ENCODE data around the gene SOCS3.

SOCS3 gene

DNA sequence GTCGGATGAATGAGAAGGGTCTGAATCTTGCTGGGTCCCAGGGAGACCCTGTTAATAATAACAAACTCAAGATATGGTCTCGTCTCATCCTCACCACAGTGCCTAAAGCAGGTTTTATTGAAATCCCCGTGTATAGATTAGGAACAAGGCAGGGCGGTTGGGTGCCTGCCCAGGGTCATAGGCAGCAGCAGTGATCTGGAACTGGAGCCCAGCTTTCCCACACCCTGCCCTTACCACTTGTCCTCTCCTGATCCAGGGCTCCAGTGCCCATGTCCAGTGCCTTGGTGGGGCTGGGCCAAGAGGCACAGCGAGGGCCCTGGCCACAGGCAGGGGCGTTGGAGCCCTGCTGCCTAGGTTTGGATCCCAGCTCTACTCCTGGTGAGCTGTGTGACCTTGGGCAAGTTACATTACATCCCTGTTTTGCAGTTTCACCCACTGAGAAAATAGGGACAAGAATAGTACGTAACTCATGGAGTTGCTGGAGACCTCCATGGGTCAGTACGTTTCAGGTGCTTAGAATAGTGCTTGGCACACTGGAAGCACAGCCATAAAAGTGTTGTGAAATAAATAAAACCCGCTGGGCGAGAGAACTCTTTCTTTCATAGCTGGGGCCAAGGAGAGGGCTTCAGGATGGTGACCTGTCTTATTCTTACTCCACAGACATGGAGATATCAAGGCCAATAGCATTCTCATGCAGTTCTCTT is 13.9 kb downstream of the SOCS3 start:
- TF ChIP-seq EZH2 (optimal IDR thresholded peaks at IDR 0.05; ENCODE audit: low read depth, low read length) (no peak), EZH2phosphoT487 (IDR thresholded peaks at IDR 0.05; ENCODE audit: low read length) (no peak)
- TF ChIP-seq, protein P1, sequence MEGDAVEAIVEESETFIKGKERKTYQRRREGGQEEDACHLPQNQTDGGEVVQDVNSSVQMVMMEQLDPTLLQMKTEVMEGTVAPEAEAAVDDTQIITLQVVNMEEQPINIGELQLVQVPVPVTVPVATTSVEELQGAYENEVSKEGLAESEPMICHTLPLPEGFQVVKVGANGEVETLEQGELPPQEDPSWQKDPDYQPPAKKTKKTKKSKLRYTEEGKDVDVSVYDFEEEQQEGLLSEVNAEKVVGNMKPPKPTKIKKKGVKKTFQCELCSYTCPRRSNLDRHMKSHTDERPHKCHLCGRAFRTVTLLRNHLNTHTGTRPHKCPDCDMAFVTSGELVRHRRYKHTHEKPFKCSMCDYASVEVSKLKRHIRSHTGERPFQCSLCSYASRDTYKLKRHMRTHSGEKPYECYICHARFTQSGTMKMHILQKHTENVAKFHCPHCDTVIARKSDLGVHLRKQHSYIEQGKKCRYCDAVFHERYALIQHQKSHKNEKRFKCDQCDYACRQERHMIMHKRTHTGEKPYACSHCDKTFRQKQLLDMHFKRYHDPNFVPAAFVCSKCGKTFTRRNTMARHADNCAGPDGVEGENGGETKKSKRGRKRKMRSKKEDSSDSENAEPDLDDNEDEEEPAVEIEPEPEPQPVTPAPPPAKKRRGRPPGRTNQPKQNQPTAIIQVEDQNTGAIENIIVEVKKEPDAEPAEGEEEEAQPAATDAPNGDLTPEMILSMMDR (IDR thresholded peaks at IDR 0.05; ENCODE audit: low read length) = no peak
- no peak overlapping the region for H3K9ac ChIP-seq (ENCODE audit: low read length)
- no peak overlapping the region for H3K4me3 ChIP-seq (ENCODE audit: low read length)
- no peak overlapping the region for H2AFZ ChIP-seq (ENCODE audit: low read length)
- no peaks in the 10 kb centered on the region for H3K79me2 ChIP-seq (ENCODE audit: low read length)
- H3K4me1 ChIP-seq (ENCODE audit: low read length) = peaks cover 46% of the 10 kb centered on the region
- peaks cover 7% of the 10 kb centered on the region; the same call in 1 of the 2 replicates for H3F3A ChIP-seq (ENCODE audit: insufficient read depth, low read length)
- H3K36me3 ChIP-seq (replicated peaks; ENCODE audit: insufficient read depth, low read length) = no peaks in the 10 kb centered on the region
- H3K27me3 ChIP-seq (replicated peaks; ENCODE audit: insufficient read depth, low read length) = peaks cover 9% of the 10 kb centered on the region
- no peak overlapping the region for H3K27ac ChIP-seq (ENCODE audit: low read length)
- H3K9me3 ChIP-seq (replicated peaks; ENCODE audit: insufficient read depth, low read length) = no peaks in the 10 kb centered on the region
- H3K4me2 ChIP-seq (ENCODE audit: low read depth, low read length) = no peak overlapping the region
- H3K9me2 ChIP-seq (replicated peaks; ENCODE audit: insufficient read depth, low read length) = no peaks in the 10 kb centered on the region
- DNase-seq = no peak
- H4K20me1 ChIP-seq (ENCODE audit: insufficient read depth, low read length) = no peaks in the 10 kb centered on the region

- no peak for DNase-seq
- peaks cover 17% of the 10 kb centered on the region for H3K27me3 ChIP-seq (replicated peaks; ENCODE audit: insufficient read depth, low read length)
- H3K4me2 ChIP-seq (ENCODE audit: low read depth, low read length) = no peak overlapping the region
- H2AFZ ChIP-seq (ENCODE audit: low read length) = no peak overlapping the region
- H3K79me2 ChIP-seq (ENCODE audit: low read length) = no peaks in the 10 kb centered on the region
- peaks cover 5% of the 10 kb centered on the region; the same call in 1 of the 2 replicates for H3F3A ChIP-seq (ENCODE audit: insufficient read depth, low read length)
- H3K9me2 ChIP-seq (replicated peaks; ENCODE audit: insufficient read depth, low read length) = no peaks in the 10 kb centered on the region
- no peaks in the 10 kb centered on the region for H4K20me1 ChIP-seq (ENCODE audit: insufficient read depth, low read length)
- H3K4me3 ChIP-seq (ENCODE audit: low read length) = no peak overlapping the region
- H3K9me3 ChIP-seq (replicated peaks; ENCODE audit: insufficient read depth, low read length) = no peaks in the 10 kb centered on the region
- H3K4me1 ChIP-seq (ENCODE audit: low read length) = peaks cover 41% of the 10 kb centered on the region
- TF ChIP-seq EZH2phosphoT487 (IDR thresholded peaks at IDR 0.05; ENCODE audit: low read length) = no peak
- TF ChIP-seq, protein P1 (IDR thresholded peaks at IDR 0.05; ENCODE audit: low read length) = no peak
- TF ChIP-seq EZH2 (optimal IDR thresholded peaks at IDR 0.05; ENCODE audit: low read depth, low read length) = no peak
- no peak overlapping the region for H3K27ac ChIP-seq (ENCODE audit: low read length)
- H3K36me3 ChIP-seq (replicated peaks; ENCODE audit: insufficient read depth, low read length) = no peaks in the 10 kb centered on the region
- no peak overlapping the region for H3K9ac ChIP-seq (ENCODE audit: low read length)
These were observed 14.7 kb downstream of the SOCS3 start for GRCh38 chr17:78345172-78345571.

DNA sequence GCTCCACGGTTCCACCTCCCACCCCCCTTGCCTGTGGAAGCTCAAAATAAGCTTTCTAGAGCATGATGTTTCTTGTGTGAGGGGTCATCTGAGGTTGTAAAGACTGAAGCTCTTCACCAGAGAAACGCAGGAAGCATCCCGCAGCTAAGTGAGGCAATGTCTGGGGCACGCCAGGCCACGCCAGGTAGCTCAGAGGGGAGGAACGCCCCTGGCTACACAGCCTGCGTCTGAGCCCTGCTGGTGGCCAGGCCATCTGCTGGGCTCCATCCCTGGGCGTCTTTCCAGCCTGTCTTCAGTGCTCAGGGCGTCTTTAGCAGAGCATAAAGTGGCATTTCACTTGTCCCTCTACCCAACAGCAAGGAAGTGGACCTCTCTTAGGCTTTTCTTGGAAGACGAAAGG is 15.2 kb downstream of the SOCS3 start:
- H3K4me2 ChIP-seq (ENCODE audit: low read depth, low read length) = no peak overlapping the region
- H3K27ac ChIP-seq (ENCODE audit: low read length) = no peak overlapping the region
- TF ChIP-seq EZH2phosphoT487 (IDR thresholded peaks at IDR 0.05; ENCODE audit: low read length) (no peak), EZH2 (optimal IDR thresholded peaks at IDR 0.05; ENCODE audit: low read depth, low read length) (no peak)
- TF ChIP-seq, protein P1 (IDR thresholded peaks at IDR 0.05; ENCODE audit: low read length) = no peak
- no peak overlapping the region for H3K4me3 ChIP-seq (ENCODE audit: low read length)
- H3K36me3 ChIP-seq (replicated peaks; ENCODE audit: insufficient read depth, low read length) = no peaks in the 10 kb centered on the region
- no peaks in the 10 kb centered on the region for H3K9me3 ChIP-seq (replicated peaks; ENCODE audit: insufficient read depth, low read length)
- peaks cover 22% of the 10 kb centered on the region for H3K27me3 ChIP-seq (replicated peaks; ENCODE audit: insufficient read depth, low read length)
- H3K9ac ChIP-seq (ENCODE audit: low read length) = no peak overlapping the region
- H4K20me1 ChIP-seq (ENCODE audit: insufficient read depth, low read length) = no peaks in the 10 kb centered on the region
- no peak for DNase-seq
- no peaks in the 10 kb centered on the region for H3K79me2 ChIP-seq (ENCODE audit: low read length)
- H2AFZ ChIP-seq (ENCODE audit: low read length) = no peak overlapping the region
- H3K9me2 ChIP-seq (replicated peaks; ENCODE audit: insufficient read depth, low read length) = no peaks in the 10 kb centered on the region
- H3F3A ChIP-seq (ENCODE audit: insufficient read depth, low read length) = 0 out of 2 replicates have a peak, but pooled peaks cover 4% of the 10 kb centered on the region
- H3K4me1 ChIP-seq (ENCODE audit: low read length) = peaks cover 36% of the 10 kb centered on the region
